CD1c-positive myeloid dendritic cell (primary cell): ENCODE results near the gene H6PD.

Source experiments
- DNase-seq: peaks from one replicate; pipeline ENCODE4 v3.0.0-alpha.2; 2016; ENCODE audit errors: extremely low spot score

Gene H6PD

GRCh38 chr1:9234223-9235095 lies at the start of gene H6PD:
TSS of gene H6PD (plus strand) at chr1:9234774. CDS start at chr1:9244935, 10,161 bp downstream.
- DNase-seq, result peak; percentile 93

- DNase-seq, result no peak
Observed at GRCh38 chr1:9186082-9186859, 48.3 kb upstream of the H6PD start.

GRCh38 chr1:9187004-9187403 lies 47.6 kb upstream of the H6PD start:
- no peak for DNase-seq

- DNase-seq, result no peak
Observed at GRCh38 chr1:9190234-9190633, 44.3 kb upstream of the H6PD start.

- no peak for DNase-seq
Observed at GRCh38 chr1:9191231-9191630, 43.3 kb upstream of the H6PD start.

- no peak for DNase-seq
Observed at GRCh38 chr1:9192578-9193232, 41.9 kb upstream of the H6PD start.

- DNase-seq, result no peak
Observed at GRCh38 chr1:9193233-9193625, 41.3 kb upstream of the H6PD start.

GRCh38 chr1:9194024-9194423 lies 40.5 kb upstream of the H6PD start:
- no peak for DNase-seq

- DNase-seq, result no peak
Observed at GRCh38 chr1:9195651-9196050, 38.9 kb upstream of the H6PD start.

- peak; percentile 84 for DNase-seq
Observed at GRCh38 chr1:9196129-9197040, 38.2 kb upstream of the H6PD start.

GRCh38 chr1:9197186-9198099 lies 37.1 kb upstream of the H6PD start:
- no peak for DNase-seq

- DNase-seq, result no peak
Observed at GRCh38 chr1:9198538-9199361, 35.8 kb upstream of the H6PD start.

GRCh38 chr1:9200441-9200840 lies 34.1 kb upstream of the H6PD start:
- DNase-seq, result no peak

GRCh38 chr1:9201401-9202239 lies 33.0 kb upstream of the H6PD start:
- no peak for DNase-seq

GRCh38 chr1:9202240-9202870 lies 32.2 kb upstream of the H6PD start:
- no peak for DNase-seq

GRCh38 chr1:9203511-9203982 lies 31.0 kb upstream of the H6PD start:
- peak; percentile 29 for DNase-seq

- no peak for DNase-seq
Observed at GRCh38 chr1:9204156-9204720, 30.3 kb upstream of the H6PD start.
